GM19324 (cell line): Measurements from ENCODE around the gene MARS1.
"Not testable (repeated sequence)": the region's sequence is repeated elsewhere in the genome, so short reads cannot be mapped to it uniquely, and the experiment has no call there.

ENCODE experiments used
- ATAC-seq: cut with Tn5 transposase; IDR thresholded peaks from one replicate; pipeline ENCODE4 v1.9.1; 2021; ENCODE audit warnings: mild to moderate bottlenecking, moderate library complexity; ENCODE audit not compliant: unreplicated experiment, low FRiP score

The MARS1 gene

GRCh38 chr12:57515408-57515933 is 27.6 kb downstream of the MARS1 start:
- no peak for ATAC-seq

GRCh38 chr12:57515934-57516541 is 28.2 kb downstream of the MARS1 start:
- no peak for ATAC-seq

GRCh38 chr12:57516617-57517153 is 28.8 kb downstream of the MARS1 start:
- no peak for ATAC-seq

GRCh38 chr12:57517187-57517586 is 29.3 kb downstream of the MARS1 start:
- ATAC-seq, result no peak

- not testable (repeated sequence) for ATAC-seq
These were observed 29.9 kb downstream of the MARS1 start for GRCh38 chr12:57517718-57518117.

- ATAC-seq, result no peak
These were observed 30.5 kb downstream of the MARS1 start for GRCh38 chr12:57518176-57518919.

- ATAC-seq, result no peak
These were observed 31.3 kb downstream of the MARS1 start for GRCh38 chr12:57518920-57519795.

- no peak for ATAC-seq
These were observed 31.9 kb downstream of the MARS1 start for GRCh38 chr12:57519796-57520052.

GRCh38 chr12:57520053-57520818 is 32.4 kb downstream of the MARS1 start, which contains the start of gene DDIT3:
Gene DDIT3, minus strand, starts transcription at chr12:57520514. Its CDS starts 3,108 bp downstream, at chr12:57517406.
- peak; percentile 73 for ATAC-seq

- ATAC-seq, result no peak
These were observed 33.7 kb downstream of the MARS1 start for GRCh38 chr12:57521525-57522010.

GRCh38 chr12:57522011-57522886 is 34.4 kb downstream of the MARS1 start, which contains the start of gene MBD6:
Gene MBD6, plus strand, starts transcription at chr12:57522824. Its CDS starts 1,480 bp downstream, at chr12:57524304.
- ATAC-seq, result peak; percentile 49

GRCh38 chr12:57522887-57523705 is 35.2 kb downstream of the MARS1 start:
- no peak for ATAC-seq

GRCh38 chr12:57523706-57524614 is 36.1 kb downstream of the MARS1 start:
- no peak for ATAC-seq

GRCh38 chr12:57524814-57525614 is 37.1 kb downstream of the MARS1 start:
- ATAC-seq, result no peak

- no peak for ATAC-seq
These were observed 37.9 kb downstream of the MARS1 start for GRCh38 chr12:57525615-57526383.
